Gastroesophageal sphincter (tissue), 4 donors: Measurements from ENCODE around the gene C2orf76. TPM values are rescaled to one million over a fixed set of nuclear protein-coding genes. Genes with fewer than 3 reads are reported as not detected.
A peak's percentile ranks its signal among the peaks of the same experiment; 100 is the strongest.
"Not testable (repeated sequence)": the region's sequence is repeated elsewhere in the genome, so short reads cannot be mapped to it uniquely, and the experiment has no call there.

ENCODE experiments used
- ATAC-seq: fragments of 150-250 bp; one replicate; pipeline ENCODE4 v1.9.1; 2016; ENCODE audit warnings: mild to moderate bottlenecking, moderate library complexity
- H3K27ac ChIP-seq, 4 donors: fragments of 200-600 bp; sonication (generic) in 3 of 4; 1 replicate in 3 of 4; 2 replicates in 1 of 4; pipeline ENCODE4 v1.5.1; 2016 to 2019
- H3K27me3 ChIP-seq: fragments of 200-600 bp; sonication (generic); one replicate; pipeline ENCODE4 v1.5.1; 2019
- H3K36me3 ChIP-seq, 2 donors: fragments of 200-600 bp; sonication (generic); one replicate each; pipeline ENCODE4 v1.5.1; 2019; ENCODE audit warnings: control low read depth in 1 of 2
- H3K4me1 ChIP-seq, 3 donors: fragments of 200-600 bp; sonication (generic); 1 replicate in 2 of 3; 2 replicates in 1 of 3; pipeline ENCODE4 v1.5.1; 2016 to 2019; ENCODE audit warnings: control low read depth in 2 of 3
- H3K4me3 ChIP-seq, 2 donors: fragments of 200-600 bp; sonication (generic); one replicate each; pipeline ENCODE4 v1.5.1; 2019; ENCODE audit warnings: mild to moderate bottlenecking in 1 of 2, moderate library complexity in 1 of 2
- H3K9me3 ChIP-seq, 3 donors: fragments of 200-600 bp; sonication (generic); one replicate each; pipeline ENCODE4 v1.5.1; 2017 to 2019; ENCODE audit warnings: control low read depth in 2 of 3
- EP300 ChIP-seq: sonication (generic); formaldehyde crosslinking; IDR thresholded peaks from one replicate; pipeline ENCODE4 v1.6.1; 2017; ENCODE audit warnings: antibody characterized with exemption, mild to moderate bottlenecking
- POLR2A ChIP-seq, 2 donors: fragments of 450-650 bp; IDR thresholded peaks; one replicate each; pipeline ENCODE4 v1.6.1; 2017; ENCODE audit warnings: antibody characterized with exemption in 2 of 2, mild to moderate bottlenecking in 2 of 2, moderate library complexity in 1 of 2
- POLR2AphosphoS5 ChIP-seq: sonication (generic); formaldehyde crosslinking; IDR thresholded peaks from one replicate; pipeline ENCODE4 v1.6.1; 2017; ENCODE audit warnings: antibody characterized with exemption
- WGBS, 2 donors: methylation state at CpG; one replicate each; pipeline ENCODE4 v1.1.5; 2018; ENCODE audit warnings: low coverage in 1 of 2; 5-methylcytosine and 5-hydroxymethylcytosine counted together
- total RNA-seq, 4 donors: library from RNA; depleted of rRNA; stranded (reverse); fragments of >200 nt; gene quantifications; one replicate each; pipeline ENCODE4 v1.1.0, GENCODE V29; 2016
- TF ChIP-seq, protein P1 (sequence below), 4 experiments: fragments of 200-600 bp in 2 of 4; fragments of 450-650 bp in 2 of 4; sonication (generic) in 1 of 4; IDR thresholded peaks; one replicate each; pipeline ENCODE4 v1.5.1; 2017 to 2019; ENCODE audit warnings: antibody characterized with exemption in 4 of 4, mild to moderate bottlenecking in 2 of 4, moderate library complexity in 2 of 4

C2orf76 gene
- total RNA-seq, 4 donors from 2014 or later = 9.2 to 17.3 (median 11.9) TPM

DNA sequence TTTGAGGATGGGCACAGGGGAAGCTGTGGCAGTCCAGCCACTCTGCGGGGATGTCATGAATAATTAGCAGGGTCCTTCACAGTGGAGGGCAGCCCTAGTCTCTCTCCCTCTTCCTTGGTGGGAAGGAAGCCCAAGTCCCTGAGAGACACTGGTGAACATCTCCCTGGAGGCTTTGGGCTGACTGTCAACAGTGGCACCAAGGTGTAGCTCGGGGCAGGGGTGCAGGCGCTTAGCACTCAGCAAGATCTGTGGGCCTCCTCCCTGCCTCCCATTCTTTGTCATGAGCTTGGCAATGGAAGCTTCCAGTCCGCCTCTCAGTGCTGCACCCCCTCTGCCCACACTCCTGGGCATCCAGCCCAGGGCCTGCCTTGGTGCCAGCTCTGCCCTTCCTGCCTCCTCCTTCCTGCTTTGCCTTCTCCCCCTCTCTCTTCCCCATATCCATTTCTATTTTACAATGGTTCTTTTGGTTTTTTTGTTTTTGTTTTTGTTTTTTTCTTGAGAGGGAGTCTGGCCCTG, 83.6 kb downstream of the C2orf76 start:
- no peak for ATAC-seq
- TF ChIP-seq POLR2AphosphoS5 = peak; percentile 28
- TF ChIP-seq, protein P1, sequence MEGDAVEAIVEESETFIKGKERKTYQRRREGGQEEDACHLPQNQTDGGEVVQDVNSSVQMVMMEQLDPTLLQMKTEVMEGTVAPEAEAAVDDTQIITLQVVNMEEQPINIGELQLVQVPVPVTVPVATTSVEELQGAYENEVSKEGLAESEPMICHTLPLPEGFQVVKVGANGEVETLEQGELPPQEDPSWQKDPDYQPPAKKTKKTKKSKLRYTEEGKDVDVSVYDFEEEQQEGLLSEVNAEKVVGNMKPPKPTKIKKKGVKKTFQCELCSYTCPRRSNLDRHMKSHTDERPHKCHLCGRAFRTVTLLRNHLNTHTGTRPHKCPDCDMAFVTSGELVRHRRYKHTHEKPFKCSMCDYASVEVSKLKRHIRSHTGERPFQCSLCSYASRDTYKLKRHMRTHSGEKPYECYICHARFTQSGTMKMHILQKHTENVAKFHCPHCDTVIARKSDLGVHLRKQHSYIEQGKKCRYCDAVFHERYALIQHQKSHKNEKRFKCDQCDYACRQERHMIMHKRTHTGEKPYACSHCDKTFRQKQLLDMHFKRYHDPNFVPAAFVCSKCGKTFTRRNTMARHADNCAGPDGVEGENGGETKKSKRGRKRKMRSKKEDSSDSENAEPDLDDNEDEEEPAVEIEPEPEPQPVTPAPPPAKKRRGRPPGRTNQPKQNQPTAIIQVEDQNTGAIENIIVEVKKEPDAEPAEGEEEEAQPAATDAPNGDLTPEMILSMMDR (IDR thresholded peaks at IDR 0.05) = no peak
- Histone ChIP-seq H3K27ac (no peak overlapping the region), H3K27me3 (no peaks in the 10 kb centered on the region), H3K4me1 (peaks cover 0 to 15% (median 0%) of the 10 kb centered on the region in 3 donors), H3K9me3 (no peaks in the 10 kb centered on the region), H3K36me3 (peaks cover 0 to 9% of the 10 kb centered on the region in 2 donors), H3K4me3 (no peak overlapping the region)
- 17 to 54% methylated on average over 1 to 3 of the region's 4 CpGs for WGBS, 2 donors

DNA sequence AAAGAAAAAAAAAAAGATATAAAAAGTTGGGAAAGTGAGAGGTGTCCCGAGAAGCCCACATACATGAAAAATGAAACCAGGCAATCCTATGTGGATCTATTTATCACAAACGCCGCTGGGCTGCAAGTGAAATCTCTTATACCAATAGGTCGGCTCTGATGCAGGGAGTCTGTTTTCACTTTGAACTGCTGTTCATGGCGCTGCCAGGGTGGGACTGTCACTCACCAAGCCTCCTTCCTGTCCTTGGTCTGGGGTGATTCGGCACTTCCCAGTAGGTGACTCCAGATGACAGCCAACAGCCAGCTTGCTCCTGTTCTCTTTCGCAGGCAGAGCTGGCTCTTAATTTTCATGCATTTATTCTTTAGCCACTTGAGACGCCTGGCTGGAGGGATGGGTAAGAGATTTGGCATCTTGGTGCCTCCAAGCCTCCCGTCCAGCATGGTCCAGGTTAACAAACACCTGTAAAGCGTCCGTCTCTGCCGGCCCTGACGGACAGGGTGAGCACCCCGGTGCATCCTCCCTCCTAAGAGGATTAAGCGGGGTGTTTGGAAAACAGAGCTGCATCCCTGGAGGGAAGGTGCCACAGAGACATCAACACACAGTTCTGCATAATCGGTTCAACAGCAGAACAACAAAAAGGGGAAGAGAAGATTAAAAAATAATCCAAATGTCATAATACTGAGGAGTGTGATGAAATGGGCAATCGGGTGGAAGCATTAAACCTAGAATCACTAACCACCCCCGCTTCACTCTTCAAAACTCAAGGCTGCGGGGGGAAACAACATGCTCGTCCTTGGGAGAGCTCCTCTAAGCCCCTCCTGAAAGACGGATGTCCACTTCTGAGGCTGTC, 84.3 kb downstream of the C2orf76 start:
- Histone ChIP-seq H3K27ac (no peak overlapping the region), H3K9me3 (no peaks in the 10 kb centered on the region), H3K36me3 (peaks cover 0 to 9% of the 10 kb centered on the region in 2 donors), H3K27me3 (no peaks in the 10 kb centered on the region), H3K4me1 (peaks cover 0 to 15% (median 0%) of the 10 kb centered on the region in 3 donors), H3K4me3 (no peak overlapping the region)
- ATAC-seq = no peak
- TF ChIP-seq POLR2AphosphoS5 = no peak
- 90 to 91% methylated on average over 7 to 14 of the region's 21 CpGs for WGBS, 2 donors

DNA sequence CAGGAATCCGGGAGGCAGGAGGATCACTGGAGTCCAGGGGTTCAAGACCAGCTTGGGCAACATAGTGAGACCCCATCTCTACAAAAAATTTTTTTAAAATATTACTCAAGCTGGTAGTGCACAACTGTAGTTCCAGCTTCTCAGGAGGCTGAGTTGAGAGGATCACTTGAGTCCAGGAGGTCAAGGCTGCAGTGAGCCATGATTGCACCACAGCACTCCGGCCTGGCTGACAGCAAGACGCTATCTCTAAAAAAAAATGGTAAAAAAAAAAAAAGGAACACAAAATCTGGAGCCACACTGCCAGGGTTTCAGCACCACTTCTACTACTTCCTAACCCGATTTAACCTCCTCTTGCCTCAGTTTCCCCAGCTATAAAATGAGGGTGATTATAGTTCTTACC, 86.0 kb downstream of the C2orf76 start:
- no peak for ATAC-seq
- H3K27me3 ChIP-seq = no peaks in the 10 kb centered on the region
- WGBS, 2 donors = 66 to 68% methylated on average over 3 to 4 of the region's 4 CpGs

DNA sequence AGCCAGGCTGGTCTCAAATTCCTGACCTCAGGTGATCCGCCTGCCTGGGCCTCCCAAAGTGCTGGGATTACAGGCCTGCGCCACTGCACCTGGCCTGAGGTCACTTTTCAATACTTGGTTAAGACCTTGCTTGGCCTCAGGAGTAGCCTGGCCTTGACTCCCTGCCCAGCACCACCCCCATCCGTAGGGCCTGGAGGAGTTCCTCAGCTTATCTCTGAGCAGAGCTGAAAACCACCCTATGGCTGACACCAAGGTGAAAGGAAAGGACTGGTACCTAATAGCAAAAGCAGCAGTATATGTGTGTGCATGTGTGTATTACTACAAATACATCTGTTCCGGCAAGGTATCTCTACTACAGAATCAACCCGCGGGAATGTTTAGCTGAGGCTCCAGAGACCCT, 87.0 kb downstream of the C2orf76 start:
- H3K27ac ChIP-seq = no peak overlapping the region
- H3K27me3 ChIP-seq = no peaks in the 10 kb centered on the region
- H3K36me3 ChIP-seq = no peaks in the 10 kb centered on the region
- TF ChIP-seq POLR2AphosphoS5 = no peak
- TF ChIP-seq, protein P1 (IDR thresholded peaks at IDR 0.05) = no peak
- no peak for TF ChIP-seq POLR2A (IDR thresholded peaks at IDR 0.05)
- no peak for TF ChIP-seq EP300
- peaks cover 0 to 15% (median 0%) of the 10 kb centered on the region in 3 donors for H3K4me1 ChIP-seq
- H3K4me3 ChIP-seq = no peak overlapping the region
- no peak for ATAC-seq
- H3K9me3 ChIP-seq = no peaks in the 10 kb centered on the region
- 91% methylated on average over 3 of the region's 6 CpGs; no CpG with 5 or more reads in 1 of the 2 donors for WGBS, 2 donors

More for the DNA sequence above, 86.0 kb downstream of the C2orf76 start:
- H3K9me3 ChIP-seq = no peaks in the 10 kb centered on the region
- TF ChIP-seq POLR2AphosphoS5 (no peak), EP300 (no peak), POLR2A (IDR thresholded peaks at IDR 0.05) (no peak)
- H3K36me3 ChIP-seq = no peaks in the 10 kb centered on the region
- H3K4me3 ChIP-seq = no peak overlapping the region
- peaks cover 0 to 15% (median 0%) of the 10 kb centered on the region in 3 donors for H3K4me1 ChIP-seq
- H3K27ac ChIP-seq = no peak overlapping the region

DNA sequence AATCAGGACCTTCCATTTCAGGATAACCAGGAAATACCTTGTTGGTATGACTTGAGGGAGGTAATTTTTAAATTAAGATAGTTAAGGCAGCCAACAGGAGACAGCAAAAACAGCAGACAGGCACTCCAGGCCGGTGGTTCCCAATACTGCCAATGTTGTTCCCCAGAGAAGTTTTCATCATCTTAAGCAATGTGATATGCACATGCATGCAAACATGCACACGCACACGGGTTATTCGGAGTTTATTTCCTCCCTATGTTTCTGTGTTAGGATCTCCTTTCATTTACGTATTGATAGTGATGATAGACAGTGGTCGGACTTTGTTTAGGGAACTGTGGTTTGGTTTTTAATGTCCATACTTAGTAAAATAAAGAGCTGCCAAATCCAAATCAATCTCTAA, 87.7 kb downstream of the C2orf76 start:
- H3K4me3 ChIP-seq = no peak overlapping the region
- H3K4me1 ChIP-seq = peaks cover 0 to 12% (median 0%) of the 10 kb centered on the region in 3 donors
- H3K9me3 ChIP-seq = no peaks in the 10 kb centered on the region
- H3K36me3 ChIP-seq = no peaks in the 10 kb centered on the region
- TF ChIP-seq, protein P1 (IDR thresholded peaks at IDR 0.05) = no peak
- no peak for TF ChIP-seq POLR2AphosphoS5
- no peak for TF ChIP-seq POLR2A (IDR thresholded peaks at IDR 0.05)
- TF ChIP-seq EP300 = no peak
- no peak for ATAC-seq
- H3K27me3 ChIP-seq = no peaks in the 10 kb centered on the region
- no peak overlapping the region for H3K27ac ChIP-seq
- WGBS, 2 donors = 81 to 89% methylated on average over 6 of the region's 6 CpGs

DNA sequence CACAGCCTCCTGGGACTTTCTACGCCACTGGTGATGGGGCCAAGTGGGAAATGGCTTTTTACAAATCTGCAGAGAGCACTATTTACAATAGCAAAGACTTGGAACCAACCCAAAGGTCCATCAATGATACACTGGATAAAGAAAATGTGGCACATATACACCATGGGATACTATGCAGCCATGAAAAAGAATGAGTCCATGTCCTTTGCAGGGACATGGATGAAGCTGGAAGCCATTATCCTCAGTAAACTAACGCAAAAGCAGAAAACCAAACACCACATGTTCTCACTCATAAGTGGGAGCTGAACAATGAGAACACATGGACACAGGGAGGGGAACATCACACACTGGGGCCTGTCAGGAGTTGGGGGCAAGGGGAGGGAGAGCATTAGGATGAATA, 88.2 kb downstream of the C2orf76 start:
- WGBS, 2 donors = 89% methylated on average over 1 of the region's 2 CpGs; no CpG with 5 or more reads in 1 of the 2 donors
- H3K27me3 ChIP-seq, H3K4me3 ChIP-seq, H3K36me3 ChIP-seq, ATAC-seq, H3K4me1 ChIP-seq, H3K27ac ChIP-seq, H3K9me3 ChIP-seq: not testable (repeated sequence)
